HG02610 (cell line): ENCODE results near the gene CADM1.

Source experiments
- ATAC-seq: cut with Tn5 transposase; IDR thresholded peaks from one replicate; pipeline ENCODE4 v1.9.1; 2021; ENCODE audit warnings: mild to moderate bottlenecking, moderate library complexity; ENCODE audit not compliant: unreplicated experiment

Gene CADM1

DNA sequence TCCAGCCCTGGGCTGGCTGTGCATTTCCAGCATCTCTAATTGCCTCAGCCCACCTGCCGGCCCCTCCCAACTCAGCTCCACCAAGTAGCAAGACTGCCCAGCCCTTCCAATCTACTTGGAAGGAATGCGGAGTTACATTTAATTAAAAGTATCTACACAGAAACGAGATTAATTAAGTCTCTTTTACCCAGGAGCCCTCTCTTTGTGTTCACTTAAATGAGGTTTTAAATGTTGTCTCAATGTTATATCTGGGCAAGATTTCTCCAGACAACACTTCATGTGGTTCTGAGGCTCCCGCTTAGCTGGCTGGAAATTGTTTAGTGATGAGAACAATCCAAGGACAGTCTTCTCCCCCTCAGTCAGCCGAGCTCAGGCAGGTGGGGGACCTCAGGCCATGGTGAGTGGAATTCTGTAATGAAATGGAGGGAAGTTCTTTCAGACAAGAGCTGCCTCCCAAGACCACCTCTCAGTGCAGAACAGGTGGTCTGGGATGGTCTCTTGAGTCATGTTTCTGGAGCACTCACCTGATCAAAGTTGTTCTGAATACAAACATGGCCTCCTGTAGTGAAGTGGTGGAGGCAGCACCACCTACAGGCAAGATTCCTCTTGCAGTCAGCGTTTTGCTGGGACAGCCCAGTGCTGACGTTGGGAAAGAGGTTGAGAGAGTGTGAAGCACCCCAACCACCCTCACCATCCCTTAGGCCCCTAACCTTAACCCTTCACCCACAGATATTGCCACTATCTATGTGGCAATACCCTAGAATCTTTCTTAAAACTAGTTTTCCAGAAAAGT lies 371.6 kb downstream of the CADM1 start:
- no peak for ATAC-seq

DNA sequence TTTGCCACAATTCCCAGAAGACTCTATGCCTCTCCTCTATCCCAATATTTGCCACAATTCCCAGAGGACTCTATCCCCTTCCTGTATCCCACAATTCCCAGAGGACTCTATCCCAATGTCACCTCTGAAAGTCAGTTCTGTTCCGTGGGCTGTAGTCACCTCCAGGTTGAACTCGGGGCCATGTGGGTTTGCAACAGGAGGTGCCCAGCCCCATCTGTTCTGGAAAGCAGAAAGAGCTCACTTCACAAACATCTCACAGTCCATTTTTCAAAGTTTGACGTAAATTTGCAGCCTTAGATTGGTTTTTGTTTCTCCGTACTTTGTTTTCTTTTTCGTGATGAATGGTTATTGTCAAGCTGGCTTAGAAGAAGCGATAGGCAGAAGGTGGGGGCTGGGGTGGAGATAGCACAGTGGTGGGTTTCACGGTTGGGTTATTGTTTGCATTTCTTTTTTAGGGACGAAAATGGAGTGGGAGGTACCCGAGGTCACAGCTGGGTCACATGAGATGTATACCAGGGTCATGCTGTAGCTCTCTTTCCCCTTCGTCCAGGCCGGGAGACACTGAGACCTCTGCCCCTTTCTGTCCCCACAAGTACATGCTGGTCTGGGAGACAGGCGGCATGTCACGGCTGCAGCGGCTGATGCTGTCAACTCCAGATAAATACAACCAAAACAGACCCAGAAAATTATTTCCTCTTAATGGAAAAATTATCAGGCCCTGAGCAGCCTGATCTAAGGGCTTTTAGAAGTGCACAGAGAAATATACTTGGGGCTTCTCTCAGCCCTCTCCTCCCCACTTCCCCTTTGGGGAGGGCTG lies 374.5 kb downstream of the CADM1 start:
- ATAC-seq: no peak

GRCh38 chr11:115128226-115128625 lies 376.0 kb downstream of the CADM1 start:
- no peak for ATAC-seq

DNA sequence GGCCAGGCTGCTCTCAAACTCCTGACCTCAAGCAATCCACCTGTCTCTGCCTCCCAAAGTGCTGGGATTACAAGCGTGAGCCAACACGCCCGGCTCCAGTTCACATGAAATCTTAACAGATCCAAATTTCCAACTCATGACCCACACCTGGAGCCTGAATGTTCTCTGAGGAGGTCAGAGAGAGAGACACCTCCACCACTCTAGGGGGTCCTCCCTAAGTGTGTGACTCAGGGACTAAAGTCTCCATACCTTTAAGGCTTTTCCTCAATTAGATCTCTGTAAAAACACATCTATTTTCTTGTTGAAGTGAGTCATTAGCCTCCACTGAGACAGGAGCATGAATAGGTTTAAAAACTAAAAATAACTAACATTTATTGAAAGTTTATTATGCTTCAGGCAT lies 376.4 kb downstream of the CADM1 start:
- ATAC-seq: no peak

DNA sequence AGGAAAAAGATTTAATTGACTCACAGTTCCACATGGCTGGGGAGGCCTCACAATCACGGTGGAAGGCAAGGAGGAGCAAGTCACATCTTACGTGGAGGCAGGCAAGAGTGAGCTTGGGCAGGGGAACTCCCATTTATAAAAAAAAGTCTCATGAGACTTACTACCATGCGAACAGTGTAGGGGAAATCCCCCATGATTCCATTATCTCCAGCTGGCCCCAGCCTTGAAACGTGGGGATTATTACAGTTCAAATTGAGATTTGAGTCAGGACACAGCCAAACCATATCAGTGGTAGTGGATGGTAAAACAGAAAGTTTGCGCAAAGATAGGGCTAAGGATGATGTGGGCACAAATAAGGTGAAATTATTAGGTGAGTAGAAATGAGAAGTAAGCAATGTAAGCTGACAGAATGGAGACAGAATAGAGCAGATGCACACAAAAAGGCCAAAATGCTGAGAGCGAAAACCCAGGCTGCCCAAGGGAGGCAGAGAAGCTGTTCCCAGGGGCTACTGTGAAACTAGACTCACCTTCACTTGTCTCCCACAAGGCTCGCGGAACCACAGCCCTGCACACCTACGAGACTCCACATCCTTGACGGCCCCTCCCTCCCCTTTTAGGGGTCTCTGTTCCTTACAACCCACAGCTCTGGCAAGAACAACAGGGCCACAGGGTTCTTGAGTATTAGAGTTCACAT lies 377.6 kb downstream of the CADM1 start:
- ATAC-seq: peak; percentile 89

DNA sequence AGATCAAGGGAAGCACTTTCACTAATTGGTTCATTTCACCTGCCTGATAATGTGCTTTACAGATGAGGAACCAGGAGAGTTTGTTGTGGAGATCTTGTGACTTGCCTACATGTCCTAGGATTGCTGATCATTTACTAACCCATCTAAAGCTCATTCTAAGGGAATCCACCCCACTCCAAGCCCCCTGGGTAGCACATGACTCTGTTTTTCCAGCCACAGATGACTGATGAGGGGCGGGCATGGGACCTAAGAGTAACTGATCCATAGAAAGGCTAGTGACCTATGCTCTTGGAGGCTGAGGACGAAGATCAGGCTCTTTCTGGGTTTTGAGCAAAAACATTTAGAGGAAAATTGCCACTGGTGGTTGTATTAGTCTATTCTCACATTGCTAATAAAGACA lies 378.1 kb downstream of the CADM1 start:
- ATAC-seq: peak; percentile 23

DNA sequence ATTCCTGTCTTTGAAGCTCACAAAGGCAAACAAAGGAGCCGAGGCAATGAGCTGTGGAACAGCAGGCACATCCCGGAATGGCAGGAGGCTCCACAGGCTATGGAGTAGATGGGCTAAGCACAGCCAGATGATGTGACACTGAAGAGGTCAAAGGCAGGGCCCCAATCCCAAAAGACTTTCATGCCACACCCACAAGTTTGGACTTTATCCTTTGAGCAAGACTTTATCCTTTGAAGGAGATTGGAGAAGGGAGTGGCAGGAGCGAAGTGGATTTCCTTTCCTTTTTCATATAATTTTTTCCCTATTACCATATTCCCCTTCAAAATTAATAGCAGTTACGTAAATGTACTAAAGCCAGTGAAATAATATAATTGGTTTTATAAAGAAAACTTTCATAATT lies 379.4 kb downstream of the CADM1 start:
- no peak for ATAC-seq

DNA sequence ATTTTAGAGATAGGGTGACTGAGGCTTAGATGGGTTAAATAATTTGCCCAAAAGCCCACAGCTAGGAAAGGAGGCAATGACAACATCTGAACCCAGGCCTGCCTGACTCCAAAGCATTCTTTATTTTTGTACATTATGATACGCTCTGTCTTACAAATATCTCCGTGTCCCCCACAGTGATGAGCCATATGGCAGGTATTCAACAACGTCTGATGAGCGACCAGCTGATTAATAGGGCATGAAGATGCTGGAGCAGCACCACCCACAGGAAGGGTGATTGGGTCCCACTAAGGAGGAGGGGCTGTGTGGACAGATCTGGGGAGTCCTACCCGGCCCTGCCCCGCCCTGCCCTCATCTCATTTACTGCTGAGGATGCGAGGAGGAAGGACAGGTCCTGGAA lies 380.6 kb downstream of the CADM1 start:
- ATAC-seq: no peak

DNA sequence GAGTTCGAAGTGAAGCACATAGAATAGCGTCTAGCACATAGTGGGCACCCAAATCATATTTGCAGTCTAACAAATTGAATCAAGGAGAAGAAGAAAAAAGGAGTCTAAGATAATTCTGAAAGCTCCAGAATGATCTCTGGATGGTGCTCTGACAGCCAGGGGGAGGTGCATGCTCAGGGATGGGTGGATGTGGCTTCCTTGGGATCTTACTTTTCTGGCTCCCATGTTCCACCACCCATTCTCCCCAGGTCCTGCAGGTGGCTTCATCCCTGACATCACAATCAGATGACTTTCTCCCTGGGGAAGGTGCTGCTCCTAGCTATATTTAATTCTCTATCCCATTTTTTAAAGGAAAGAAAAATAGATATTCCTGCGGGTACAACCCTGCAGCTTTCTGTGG lies 381.9 kb downstream of the CADM1 start:
- no peak for ATAC-seq
